Limb (tissue), 2 donors: ENCODE results near the gene AKR1B1.

Experiments used
- DNase-seq, 2 donors: peaks; one replicate each; pipeline ENCODE4 v3.0.0-alpha.2; 2016; ENCODE audit errors: extremely low spot score in 2 of 2

The AKR1B1 gene

GRCh38 chr7:134419875-134420274, 39.0 kb downstream of the AKR1B1 start:
- no peak for DNase-seq

GRCh38 chr7:134419085-134419484, 39.8 kb downstream of the AKR1B1 start:
- no peak for DNase-seq

DNA sequence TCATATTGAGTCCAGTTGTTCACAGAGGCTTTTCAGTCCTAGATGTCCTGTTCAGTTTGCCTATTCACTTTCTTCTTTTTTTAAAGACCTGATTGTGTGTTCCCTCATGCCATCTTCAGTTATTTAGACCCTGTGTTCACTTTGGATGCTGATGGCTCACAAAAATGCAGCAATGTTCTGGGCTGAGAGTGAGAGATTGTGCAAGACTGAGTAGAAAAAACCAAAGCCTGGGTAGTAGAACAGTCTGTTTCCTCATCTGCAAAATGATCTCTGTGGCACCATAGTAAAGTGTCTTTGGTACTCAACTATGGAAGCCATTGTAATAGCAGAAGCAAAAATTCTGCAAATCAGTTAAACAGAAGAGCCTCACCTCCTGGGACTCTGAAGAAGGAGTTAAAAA, 43.2 kb downstream of the AKR1B1 start:
- no peak for DNase-seq

DNA sequence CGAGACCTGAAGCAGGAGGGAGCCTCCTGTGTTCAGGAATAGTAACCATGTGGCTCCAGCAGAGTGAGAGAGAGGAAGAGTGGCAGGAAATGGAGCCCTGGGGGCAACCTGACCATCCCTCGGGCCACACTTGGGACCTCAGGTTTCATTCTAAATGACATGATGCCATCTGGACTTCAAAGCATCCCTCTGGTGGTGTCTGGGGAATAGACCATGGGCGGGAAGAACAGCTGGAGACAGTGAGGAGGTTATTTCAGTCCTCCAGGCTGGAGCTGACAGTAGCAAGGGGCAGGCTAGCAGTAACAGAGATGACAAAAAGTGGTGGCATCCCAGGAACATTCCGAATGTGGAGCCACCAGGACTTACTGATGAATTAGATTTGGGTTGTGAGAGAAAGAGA, 44.8 kb downstream of the AKR1B1 start:
- DNase-seq: no peak

DNA sequence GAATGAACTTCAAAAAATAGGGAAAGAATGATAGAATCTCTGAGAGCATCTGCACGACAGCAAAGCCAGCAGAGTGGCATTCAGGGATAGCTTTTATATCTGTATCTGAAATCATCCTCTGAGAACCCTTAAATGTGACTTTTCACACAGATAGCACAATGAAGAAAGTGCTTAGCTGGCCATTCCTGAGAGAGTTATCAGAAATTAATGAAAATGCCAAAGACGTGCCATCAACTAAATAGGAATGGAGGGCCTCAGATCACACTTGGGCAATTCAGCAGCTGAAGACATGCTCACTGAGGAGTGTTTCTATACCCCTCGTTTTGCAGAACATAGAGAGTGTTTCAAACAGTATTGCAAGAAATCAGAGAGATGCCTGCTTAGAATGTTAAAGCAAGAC, 51.6 kb downstream of the AKR1B1 start:
- DNase-seq: no peak

- no peak for DNase-seq
Observed at GRCh38 chr7:134406431-134406830, 52.5 kb downstream of the AKR1B1 start.

DNA sequence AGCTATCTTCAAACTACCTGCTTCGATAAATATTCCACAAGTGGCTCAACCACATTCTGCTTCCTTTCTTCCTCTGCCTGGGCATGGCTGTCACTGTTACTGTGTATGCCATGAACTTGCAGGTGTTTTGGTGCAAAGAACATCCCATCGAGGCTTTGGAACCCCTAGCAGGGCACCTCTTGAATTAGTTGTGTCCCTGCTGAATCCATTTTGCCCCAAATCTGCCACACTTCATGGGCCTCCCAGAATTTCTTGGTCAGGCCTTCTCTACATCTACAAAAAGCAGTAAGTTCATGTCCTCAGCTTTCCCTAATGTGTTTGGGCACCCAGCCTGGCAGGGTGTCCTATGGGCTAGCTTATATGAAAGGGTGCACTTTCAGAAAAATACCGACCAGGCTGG, 53.6 kb downstream of the AKR1B1 start:
- no peak for DNase-seq

DNA sequence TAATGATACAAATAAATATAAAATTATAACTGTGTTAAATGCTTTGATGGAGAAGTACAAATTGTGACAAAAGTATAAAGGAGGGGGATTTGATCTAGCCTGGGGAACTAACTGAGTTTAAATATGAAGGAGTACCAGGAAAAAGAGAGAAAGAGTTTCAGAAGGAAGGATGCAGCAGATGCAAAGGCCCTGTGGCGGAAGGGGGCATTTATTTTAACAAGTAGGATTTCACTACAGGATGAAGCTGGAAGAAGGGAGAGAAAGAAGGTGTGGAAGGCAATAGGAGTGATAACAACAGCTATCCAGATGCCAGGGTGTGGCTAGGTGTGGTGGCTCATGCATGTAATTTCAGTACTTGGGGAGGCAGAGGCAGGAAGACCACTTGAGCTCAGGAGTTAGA, 55.8 kb downstream of the AKR1B1 start:
- DNase-seq: no peak

- DNase-seq: no peak
Observed at GRCh38 chr7:134400859-134401258, 58.0 kb downstream of the AKR1B1 start.

DNA sequence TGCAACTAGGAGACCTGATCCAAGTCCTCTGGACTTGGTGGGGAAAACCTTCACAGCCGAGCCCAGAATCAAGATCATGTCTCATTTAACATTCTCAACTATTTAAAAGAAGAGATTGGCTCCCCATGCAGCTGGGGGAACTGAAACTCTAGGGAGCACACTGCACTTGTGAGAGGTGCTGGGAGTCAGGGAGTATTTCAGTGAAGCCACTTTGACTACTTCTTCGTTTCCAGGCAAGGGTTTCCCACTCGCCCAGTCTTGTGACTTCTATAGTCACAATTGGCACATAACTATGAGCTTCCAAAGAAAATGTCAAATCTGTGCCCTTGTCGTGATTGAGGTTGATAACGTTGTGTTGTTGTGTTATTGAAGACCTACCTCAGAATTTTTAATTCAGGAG, 62.9 kb downstream of the AKR1B1 start:
- DNase-seq: no peak

GRCh38 chr7:134395604-134396003, 63.3 kb downstream of the AKR1B1 start:
- DNase-seq: no peak

GRCh38 chr7:134394056-134394455, 64.8 kb downstream of the AKR1B1 start:
- no peak for DNase-seq
